Stimulated activated CD4-positive, alpha-beta T cell treated with anti-CD3 and anti-CD28 coated beads, Interleukin-2, amount 100 ng/mL, for 24 hours (primary cell): ENCODE measurements around the gene SDF4.

ENCODE experiments used
- DNase-seq, 2 donors: peaks; one replicate each; pipeline ENCODE4 v3.0.0-alpha.2; 2020

The SDF4 gene

DNA sequence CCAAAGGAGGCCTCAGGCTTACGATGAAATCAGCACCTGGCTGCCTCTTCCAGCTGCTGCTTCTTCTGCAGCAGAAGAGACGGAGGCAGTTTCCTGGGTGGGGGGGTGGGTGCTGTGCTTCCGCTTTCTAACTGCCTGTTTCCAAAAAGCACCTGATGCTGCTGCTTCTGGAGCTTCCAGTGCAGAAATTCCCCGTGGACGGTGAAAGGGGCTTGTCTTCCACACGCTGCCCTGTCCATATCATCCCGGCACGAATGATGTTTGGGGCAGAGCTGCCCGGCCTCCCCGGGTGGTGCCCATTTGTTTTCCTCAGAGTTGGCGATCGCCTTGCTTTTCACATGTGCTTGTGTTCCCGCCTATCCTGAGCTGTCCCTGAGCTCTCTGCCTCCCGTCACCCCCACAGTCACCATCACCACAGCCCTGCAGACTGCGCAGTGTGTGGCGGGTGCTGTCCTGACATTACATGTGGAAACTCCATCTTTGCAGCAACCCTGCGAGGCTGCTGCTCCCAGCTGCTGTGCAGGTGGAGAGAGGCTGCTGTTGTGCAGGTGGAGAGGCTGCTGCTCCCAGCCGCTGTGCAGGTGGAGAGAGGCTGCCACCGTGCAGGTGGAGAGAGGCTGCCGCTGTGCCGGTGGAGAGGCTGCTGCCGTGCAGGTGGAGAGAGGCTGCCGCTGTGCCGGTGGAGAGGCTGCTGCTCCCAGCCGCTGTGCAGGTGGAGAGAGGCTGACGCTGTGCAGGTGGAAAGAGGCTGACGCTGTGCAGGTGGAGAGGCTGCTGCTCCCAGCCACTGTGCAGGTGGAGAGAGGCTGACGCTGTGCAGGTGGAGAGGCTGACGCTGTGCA, 56.4 kb downstream of the SDF4 start:
- no peak for DNase-seq

DNA sequence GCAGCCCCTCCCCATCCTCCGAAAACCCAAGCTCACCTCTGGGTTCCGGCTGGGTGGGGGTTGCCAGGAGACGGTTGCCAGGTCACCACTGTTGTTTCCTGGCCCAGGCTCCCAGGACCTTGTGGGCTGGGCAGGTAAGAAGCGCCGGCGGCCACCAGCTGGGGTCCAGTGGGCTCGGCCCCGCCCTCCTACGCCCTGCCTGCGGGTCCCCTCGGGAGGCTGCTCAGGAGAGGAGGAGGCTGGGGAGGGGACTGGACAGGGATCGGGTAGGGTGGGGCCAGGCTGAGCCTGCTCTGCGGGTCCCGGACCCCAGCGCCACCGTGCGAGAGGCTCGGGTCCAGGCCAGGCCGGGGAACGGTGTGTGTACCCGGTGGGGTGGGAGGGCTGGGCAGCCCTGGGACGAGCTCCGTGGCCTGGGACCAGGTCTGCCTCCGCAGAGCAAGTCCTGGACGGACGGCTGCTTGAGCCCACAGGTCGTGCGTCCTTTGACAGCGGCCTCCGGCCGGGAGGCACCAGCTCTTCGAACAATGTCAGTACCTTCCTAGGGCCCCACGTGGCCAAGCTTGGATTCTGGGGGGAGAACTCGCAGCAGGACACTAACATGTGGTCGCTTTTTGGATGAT, 57.9 kb downstream of the SDF4 start, which contains the start of gene TTLL10:
Gene TTLL10, plus strand, starts transcription at position 88 of the 623 bp plus-strand sequence. CDS start 5,336 bp downstream, outside the sequence.
- DNase-seq: peak in 1 of 2 donors; percentile 43

DNA sequence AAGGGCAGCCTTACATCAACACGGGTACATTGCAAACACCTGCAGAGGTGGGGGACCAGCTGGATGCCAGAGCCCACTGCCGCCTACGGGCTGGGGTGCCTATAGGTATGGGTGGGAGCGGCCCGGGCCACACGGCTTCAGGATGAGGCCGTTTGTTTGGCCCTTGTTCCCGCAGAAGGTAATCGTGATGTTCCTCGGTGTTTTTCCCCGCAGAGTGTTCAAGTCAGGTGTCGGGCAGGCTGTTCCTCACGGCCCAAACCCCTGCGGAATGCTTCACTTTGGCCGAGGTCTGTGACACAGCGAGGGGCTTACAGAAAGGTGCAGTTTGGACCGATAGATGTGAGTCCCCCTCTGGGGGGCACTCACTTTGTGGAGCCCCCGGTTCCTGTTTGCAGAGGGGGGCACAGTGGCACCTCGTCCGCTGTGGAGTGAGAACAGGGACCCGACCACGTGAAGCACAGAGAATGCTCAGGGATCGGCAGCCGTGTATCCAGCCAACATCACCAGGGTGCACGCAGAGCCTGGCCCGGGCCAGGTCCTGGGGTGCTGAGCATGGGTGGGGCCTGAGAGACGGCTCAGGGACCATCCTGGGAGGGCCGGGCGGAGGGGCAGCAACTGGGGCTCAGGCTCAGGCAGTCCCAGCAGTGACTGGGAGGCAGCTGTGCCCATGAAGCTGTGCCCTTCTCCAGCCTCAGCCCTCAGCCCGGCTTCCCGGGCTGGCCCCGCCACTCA, 58.6 kb downstream of the SDF4 start:
- DNase-seq: no peak

DNA sequence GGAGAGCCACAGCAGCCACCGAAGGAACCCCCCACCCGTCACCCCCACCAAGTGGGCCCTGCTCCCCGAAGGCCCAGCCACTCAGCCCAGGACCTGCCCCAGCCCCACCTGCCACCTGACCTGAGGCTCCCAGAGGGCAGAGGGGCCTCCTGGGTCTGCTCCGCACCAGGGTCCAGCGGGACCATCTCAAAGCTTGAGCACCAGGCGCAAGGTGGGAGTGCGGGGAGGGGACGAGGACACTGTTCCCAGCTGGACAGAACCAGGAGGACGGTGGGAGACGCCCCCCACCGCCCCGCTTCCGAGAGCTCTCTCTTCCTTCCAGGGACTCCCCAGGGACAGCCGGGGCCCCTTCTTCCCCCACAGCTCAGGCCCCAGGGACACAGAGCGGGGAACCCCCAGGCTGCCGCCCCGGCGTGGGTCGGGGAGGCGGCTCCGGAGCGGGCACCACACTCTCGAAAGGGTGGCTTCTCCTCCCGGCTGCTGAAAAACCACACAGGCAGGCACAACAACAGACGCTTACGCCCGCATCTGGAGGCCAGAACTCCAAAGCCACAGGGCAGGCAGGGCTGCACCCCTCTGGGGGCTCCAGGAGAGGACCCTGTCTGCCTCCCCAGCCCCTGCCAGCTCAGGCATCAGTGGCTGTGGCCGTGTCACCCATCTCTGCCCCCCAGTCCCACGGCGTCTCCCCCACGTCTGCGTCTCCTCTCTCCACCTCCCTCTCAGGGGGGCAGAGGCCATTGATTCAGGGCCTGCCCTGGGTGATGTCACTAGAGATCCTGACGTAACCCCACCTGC, 60.1 kb downstream of the SDF4 start:
- DNase-seq: peak in 1 of 2 donors; percentile 23

DNA sequence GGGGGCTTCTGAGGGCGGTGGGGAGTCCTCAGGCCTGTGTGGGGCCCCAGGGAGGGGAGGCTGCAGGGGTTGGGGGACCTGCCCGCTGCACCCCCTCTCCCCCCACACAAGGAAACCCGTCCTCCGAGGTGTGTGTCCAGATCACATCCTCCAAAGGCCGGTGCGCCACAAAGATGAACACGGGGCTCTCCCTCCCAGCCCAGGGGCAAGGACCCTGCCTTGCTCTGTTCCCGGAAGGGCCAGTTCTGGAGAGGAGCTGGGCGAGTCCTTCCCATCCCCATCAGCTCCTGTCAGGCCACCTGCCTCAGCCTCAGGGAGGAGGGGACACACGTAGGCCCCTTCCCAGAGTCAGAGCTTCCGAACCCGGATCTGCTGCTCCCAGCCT, 60.6 kb downstream of the SDF4 start:
- no peak for DNase-seq

DNA sequence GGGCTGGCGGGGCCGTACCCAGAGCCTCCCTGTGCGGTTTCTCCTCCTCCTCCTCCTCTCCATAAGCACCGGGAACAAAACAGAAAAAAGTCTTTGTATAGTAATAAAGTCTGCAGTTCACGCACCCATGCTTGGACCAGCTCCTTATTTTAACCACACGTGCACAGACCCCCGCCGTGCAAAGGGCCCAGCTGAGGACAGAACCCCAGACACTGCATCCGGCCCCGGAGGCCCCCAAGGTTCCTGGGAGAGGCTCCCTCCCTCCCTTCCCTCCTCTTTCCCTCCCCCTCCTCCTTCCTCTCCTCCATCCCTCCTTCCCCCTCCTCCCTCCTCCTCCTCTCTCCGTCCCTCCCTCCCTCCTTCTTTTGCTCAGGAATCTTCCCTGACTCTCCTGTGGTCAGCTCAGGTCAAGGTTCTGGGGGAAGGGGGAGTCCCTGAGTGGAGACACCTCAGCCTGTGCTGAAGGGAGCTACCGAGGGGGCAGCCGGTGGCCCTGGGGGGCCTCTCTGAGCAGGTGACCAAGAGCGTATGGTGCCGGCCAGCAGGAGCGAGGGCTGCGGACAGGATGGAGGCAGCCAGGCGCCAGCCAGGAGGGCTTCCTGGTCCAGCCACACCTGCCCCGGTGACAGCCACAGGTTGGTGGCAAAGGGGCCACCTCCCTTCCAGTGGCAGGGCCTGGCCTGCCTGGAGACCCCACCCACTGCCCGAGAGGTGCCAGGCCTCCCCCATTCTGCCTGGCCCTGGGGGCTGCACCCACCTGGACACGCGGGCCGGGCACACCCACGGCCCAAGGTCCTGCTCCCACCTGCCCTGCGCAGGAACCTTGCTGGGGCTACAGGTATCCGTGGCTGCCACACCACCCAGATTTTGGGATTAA, 61.3 kb downstream of the SDF4 start:
- no peak for DNase-seq

DNA sequence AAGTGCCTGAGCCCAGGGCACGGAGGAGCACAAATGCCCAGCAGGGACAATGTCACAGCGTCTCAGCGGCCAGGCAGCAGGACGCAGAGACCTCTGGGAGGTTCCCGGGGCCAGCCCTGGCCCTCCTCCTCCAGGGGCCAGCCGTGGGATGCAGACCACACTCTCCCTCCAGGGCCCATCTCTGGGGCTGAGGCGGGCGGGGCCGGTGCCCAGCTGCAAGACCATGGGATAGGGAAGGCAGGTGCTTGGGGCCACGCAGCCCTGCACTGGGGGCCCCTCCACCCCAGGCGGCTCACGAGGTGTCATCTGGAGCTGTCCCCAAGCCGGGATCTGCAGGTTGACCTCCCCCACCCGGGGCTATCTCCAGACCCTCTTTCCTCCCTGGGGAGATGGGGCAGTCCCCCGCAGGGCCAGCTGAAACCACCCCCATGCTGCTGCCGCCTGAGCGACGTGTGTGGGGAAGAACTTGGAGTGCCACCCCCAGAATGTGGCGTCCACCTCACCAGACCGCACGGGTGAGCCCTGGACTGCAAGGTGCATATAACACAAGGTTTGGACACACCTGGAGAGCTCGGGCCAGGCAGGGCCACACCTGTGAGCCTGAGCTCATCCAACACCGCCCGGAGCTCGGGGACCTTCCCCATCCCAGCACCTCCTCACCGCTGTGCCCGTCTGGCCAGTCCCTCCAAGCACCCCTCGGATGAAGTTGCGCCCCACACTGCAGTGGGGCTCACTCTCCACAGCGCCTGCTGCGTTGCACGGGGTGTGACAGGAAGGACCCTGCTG, 62.2 kb downstream of the SDF4 start:
- no peak for DNase-seq

DNA sequence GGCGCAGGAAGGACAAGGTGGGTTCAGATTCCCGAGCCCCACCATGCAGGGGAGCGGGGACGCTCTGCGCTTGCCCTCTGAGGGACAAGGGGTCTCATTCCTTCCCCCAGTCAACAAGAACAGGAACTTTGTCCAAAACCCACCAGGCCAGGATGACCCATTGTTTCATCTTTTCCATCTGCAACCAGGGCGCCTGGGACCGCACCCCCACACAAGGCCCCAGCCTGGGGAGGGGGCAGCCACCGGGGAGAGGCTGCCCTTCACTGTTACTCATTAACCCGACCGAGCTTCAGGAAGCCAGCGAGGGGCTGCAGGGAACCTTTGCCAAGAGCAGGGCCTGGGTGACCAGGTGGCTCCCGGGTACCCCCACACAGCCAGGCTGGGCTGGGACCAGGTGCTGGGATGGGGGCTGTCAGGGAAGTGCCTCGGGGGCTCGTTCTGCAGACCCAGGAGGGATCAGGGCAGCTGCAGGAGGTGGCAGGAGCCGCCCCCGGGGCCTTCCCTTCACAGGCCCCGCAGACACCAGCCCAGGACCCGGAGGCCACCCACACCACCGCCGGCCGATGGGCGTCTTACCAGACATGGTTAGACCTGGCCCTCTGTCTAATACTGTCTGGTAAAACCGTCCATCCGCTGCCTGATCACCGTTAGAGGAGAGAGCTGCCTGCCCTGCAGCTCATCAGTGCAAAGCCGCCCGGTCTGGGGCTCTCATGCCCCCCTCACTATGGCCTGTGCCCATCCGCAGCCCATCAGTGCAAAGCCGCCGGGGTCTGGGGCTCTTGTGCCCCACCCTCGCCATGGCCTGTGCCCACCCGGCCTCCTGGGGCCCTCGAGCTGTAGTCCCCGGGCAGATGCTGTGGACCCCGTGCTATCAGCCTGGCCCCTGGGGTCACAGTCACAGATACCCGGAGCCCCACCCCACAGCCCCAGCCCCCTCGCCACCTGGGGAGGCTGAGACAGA, 63.1 kb downstream of the SDF4 start:
- DNase-seq: no peak

DNA sequence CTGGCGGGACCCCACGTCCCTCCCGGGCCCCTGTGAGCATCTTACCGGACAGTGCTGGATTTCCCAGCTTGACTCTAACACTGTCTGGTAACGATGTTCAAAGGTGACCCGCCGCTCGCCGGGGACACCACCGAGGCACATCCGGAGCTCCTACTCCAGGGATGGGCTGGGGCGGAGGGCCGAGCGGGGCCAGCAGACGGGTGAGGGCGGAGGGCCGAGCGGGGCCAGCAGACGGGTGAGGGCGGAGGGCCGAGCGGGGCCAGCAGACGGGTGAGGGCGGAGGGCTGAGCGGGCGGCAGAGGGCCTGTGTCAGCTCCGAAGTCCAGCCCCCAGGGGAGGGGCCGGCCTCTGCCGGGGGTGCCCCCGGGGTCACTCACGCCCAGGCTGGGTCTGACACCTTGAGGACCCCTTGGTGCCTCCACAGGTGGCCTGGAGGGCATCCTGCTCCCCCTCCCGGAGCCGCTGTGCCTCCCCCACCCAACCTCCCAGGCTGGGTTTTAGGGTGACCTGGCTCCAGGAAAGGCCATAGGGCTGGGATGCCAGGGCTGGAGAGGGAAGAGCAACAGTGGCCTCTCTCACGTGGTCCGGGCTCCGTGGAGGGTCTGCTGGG, 63.9 kb downstream of the SDF4 start:
- no peak for DNase-seq

DNA sequence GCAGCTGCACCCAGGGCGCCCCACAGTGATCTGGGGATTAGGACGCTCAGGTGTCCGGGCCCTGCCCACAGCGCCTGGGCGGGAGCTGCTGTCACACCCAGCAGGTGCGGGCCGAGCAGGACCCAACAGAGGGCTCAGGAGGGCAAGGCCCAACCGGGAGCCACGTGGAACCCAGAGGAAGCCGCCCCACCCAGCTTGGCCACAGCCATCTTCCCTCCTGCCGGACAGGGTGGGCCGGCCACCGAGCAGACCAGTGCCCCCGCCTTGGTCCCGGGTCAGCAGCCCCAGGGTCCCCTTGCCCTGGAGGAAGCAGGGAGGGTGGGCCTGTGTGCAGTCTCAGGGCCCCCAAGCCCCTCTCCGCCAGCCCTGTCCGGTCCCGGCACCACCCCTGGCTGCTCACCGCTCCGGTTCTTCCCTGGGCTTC, 64.4 kb downstream of the SDF4 start:
- DNase-seq: no peak
